ENCODE measurements around the gene AKT3.

GRCh38 chr1:243620096-243620495, 229.9 kb downstream of the AKT3 start:
- no peak for TF ChIP-seq CTCF (conservative IDR thresholded peaks at IDR 0.05; ENCODE audit: low read length)
- no peak for TF ChIP-seq EZH2phosphoT487 (IDR thresholded peaks at IDR 0.05; ENCODE audit: borderline replicate concordance)
